NCI-H2107 treated with DMSO at 0.1 percent for 48 hours (cell line): ENCODE results near the gene ADGRA3.
"Not testable (repeated sequence)": the region's sequence is repeated elsewhere in the genome, so short reads cannot be mapped to it uniquely, and the experiment has no call there.

Experiments used
- DNase-seq: peaks from one replicate; lab custom pipeline; 2025; ENCODE audit not compliant: unreplicated experiment; lab: John Stamatoyannopoulos, UW

The ADGRA3 gene

GRCh38 chr4:22480675-22481327 lies 35.1 kb downstream of the ADGRA3 start:
- DNase-seq, result no peak

GRCh38 chr4:22478426-22478825 lies 37.4 kb downstream of the ADGRA3 start:
- peak; percentile 39 for DNase-seq

- DNase-seq, result no peak
Observed at GRCh38 chr4:22477813-22478182, 38.1 kb downstream of the ADGRA3 start.

- DNase-seq, result no peak
Observed at GRCh38 chr4:22477136-22477812, 38.6 kb downstream of the ADGRA3 start.

- no peak for DNase-seq
Observed at GRCh38 chr4:22476011-22476410, 39.9 kb downstream of the ADGRA3 start.

GRCh38 chr4:22475311-22475646 lies 40.6 kb downstream of the ADGRA3 start:
- not testable (repeated sequence) for DNase-seq

- no peak for DNase-seq
Observed at GRCh38 chr4:22474636-22475310, 41.1 kb downstream of the ADGRA3 start.

- DNase-seq, result no peak
Observed at GRCh38 chr4:22473268-22473667, 42.6 kb downstream of the ADGRA3 start.

- DNase-seq, result no peak
Observed at GRCh38 chr4:22471999-22472461, 43.8 kb downstream of the ADGRA3 start.

- no peak for DNase-seq
Observed at GRCh38 chr4:22471419-22471818, 44.4 kb downstream of the ADGRA3 start.

- no peak for DNase-seq
Observed at GRCh38 chr4:22466581-22466980, 49.3 kb downstream of the ADGRA3 start.

- no peak for DNase-seq
Observed at GRCh38 chr4:22465996-22466395, 49.9 kb downstream of the ADGRA3 start.

GRCh38 chr4:22465349-22465748 lies 50.5 kb downstream of the ADGRA3 start:
- no peak for DNase-seq

GRCh38 chr4:22463179-22463578 lies 52.7 kb downstream of the ADGRA3 start:
- no peak for DNase-seq

GRCh38 chr4:22462688-22463087 lies 53.2 kb downstream of the ADGRA3 start:
- DNase-seq, result no peak

GRCh38 chr4:22460266-22460665 lies 55.6 kb downstream of the ADGRA3 start:
- DNase-seq, result no peak

- peak; percentile 22 for DNase-seq
Observed at GRCh38 chr4:22458098-22458497, 57.8 kb downstream of the ADGRA3 start.

- DNase-seq, result no peak
Observed at GRCh38 chr4:22457348-22457747, 58.5 kb downstream of the ADGRA3 start.

GRCh38 chr4:22456291-22456690 lies 59.6 kb downstream of the ADGRA3 start:
- no peak for DNase-seq

- DNase-seq, result no peak
Observed at GRCh38 chr4:22454955-22455354, 60.9 kb downstream of the ADGRA3 start.

- no peak for DNase-seq
Observed at GRCh38 chr4:22454216-22454838, 61.5 kb downstream of the ADGRA3 start.

- no peak for DNase-seq
Observed at GRCh38 chr4:22444813-22445212, 71.1 kb downstream of the ADGRA3 start.
